IPS DF 4.7 (cell line): Measurements from ENCODE around the gene EBF3.

Source experiments
- DNase-seq: peaks from one replicate; pipeline ENCODE4 v3.0.0-alpha.2; 2013; ENCODE audit warnings: low spot score; ENCODE audit errors: extremely low read depth

Gene EBF3

GRCh38 chr10:129873351-129873750, 90.7 kb downstream of the EBF3 start:
- no peak for DNase-seq

- no peak for DNase-seq
Observed at GRCh38 chr10:129871966-129872365, 92.1 kb downstream of the EBF3 start.

DNA sequence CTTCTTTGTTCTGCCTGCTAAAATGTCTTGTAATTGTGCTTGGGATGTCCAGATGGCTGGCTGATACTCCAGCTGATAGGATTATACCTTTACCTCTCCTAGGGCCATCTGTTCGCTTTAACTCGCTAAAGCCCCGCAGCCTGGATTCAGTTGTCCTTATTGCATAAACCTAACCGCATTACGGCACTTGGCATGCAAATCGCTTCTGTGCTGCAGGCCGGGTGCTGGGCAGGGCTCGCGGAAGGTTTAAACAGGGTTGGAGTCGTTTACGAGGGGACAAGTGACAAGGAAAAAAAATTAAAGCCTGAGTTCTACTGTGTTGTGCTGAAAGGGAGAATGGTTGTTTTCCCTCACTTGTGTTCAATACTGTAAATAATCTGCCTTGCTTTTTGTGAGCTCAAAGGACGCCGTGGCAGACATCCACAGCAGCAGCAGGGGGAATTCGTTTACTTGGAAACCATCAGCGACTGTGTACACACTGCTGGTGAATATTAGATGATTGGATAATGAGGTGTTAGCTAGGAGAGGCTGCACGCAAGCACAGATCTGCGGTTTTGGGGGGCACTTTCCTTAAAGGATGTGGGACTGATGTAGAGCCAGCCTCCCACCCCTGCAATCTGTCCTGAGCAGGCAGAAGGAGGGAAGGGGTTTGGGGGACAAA, 93.0 kb downstream of the EBF3 start:
- no peak for DNase-seq

DNA sequence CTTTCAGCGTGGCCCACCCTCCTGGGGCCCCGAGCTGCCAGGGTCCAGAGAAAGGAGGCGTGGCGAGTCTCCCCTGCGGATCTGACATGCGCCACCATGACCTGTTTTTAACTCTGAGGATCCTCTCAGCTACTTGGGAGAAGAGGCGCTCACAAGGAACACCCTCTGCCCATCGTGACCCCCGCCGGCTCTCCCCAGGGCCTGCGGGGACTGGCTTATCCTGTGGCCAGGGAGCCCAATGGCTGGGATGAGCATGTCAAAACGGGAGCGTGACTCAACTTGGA, 93.7 kb downstream of the EBF3 start:
- DNase-seq = no peak

DNA sequence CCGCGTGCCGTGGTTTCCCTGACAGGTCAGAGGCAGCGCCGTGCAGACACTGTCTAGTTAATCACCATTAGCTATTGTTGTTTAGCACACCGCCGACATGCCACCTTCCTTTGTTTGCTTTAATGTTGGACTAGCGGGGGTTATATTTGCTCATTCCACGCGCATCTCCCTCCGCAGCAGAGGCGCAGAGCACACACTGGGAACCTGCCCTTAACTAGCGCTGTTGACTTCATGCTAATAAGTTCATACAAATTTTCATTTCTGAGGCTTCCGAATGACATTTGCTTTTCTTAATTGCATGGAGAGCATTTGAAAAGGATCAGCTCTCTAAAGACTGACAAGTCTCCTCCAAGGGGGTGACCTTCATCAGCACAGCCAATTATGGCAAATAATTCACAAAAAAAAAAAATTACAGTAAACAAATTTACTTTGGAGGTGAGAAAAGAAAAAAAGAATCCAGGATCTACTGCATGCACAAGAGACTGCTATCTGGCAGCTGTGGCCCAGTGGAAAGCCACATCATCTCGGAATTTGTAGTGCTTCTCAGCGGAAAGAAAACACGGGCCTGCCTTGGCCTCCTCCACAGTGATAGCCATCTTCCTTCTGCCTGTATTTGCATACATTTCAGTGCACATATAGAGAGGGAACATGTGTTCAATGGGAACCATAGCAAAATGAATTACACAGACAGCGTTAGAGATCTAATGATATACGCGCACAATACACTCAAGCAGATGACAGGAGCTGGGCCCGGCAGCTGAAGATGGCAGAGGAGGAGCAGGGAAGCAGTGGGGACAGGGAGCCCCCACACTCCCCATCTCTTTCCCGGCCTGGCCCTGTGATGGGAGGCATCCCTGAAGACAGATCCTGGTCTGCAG, 94.2 kb downstream of the EBF3 start:
- no peak for DNase-seq

GRCh38 chr10:129868449-129869035, 95.5 kb downstream of the EBF3 start:
- DNase-seq = no peak

DNA sequence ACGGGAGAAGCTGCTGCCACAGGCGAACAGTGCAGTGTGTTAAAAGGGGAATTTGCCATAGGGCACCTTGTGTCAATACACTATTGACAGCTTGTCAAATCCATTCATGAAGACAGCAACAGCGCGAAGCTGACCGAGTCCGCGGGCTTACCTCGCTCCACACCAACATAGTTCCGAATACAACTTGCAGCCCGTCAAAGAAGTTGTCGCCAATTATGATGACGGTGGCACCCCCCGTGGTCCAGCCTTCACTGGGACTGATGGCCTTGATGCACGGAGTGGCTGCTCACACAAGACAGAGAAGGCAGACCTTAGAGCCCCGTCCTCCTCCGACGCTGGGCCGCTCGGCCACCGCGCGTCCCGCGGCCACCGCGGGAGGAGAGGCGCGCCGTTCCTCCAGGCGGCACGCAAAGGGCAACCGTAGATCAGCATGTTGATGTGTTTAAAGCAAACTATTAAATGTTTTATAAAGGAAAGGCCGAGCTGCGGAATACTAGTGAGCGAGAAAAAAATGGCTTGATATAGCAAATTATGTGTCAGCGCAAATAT, 96.4 kb downstream of the EBF3 start:
- DNase-seq = no peak

DNA sequence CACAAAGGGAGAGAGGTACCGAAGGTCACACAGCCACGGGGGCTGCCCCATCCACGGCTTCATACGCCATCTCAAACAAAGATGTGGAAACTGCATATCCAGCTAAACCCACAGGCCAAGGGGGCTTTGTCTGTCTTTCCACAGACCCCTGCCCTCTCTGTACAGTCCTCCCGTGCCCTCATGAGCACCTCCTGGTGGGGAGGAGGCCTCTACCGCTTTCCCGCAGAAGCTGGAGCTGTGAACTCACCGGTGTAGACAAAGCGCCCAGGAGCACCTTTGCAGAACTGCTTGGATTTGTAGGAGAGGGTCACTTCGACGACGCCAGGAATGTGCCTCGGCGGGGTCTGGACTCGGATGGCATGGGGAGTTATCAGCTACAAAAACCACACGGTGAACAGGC, 97.2 kb downstream of the EBF3 start:
- DNase-seq = no peak

DNA sequence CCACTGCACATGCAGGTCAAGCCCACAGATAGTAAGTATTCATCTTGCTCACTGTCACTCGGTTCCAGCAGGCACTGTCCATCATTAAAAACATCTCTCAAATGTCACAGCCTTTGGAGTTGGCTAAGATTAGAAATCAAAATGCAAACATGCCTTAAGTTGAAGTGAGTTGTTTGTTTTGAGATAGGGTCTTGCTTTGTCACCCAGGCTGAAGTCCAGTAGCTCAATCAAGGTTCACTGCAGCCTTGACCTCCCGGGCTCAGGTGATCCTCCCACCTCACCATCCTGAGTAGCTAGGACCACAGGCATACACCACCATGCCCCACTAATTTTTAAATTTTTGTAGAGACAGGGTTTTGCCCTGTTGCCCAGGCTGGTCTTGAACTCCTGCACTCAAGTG, 98.1 kb downstream of the EBF3 start:
- DNase-seq = no peak

DNA sequence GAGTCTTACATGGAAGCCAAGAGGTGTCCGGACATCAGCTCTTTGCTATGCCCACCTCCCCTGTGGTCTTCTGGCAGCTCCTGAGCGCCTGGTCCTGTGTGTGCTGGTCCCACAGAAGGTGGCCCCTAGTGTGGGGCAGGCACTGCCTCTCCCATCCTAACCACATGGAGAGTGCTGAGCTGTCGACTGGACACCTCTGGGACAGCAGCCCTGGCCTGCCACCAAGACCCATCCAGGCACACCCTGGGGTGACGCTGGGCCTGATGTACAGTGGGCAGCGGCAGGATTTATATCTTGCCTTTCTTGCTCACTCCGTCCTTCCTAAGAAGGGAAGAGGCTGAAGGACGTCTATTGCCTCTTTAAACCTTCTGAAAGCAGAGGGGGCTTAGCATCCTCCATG, 98.7 kb downstream of the EBF3 start:
- no peak for DNase-seq

GRCh38 chr10:129864601-129865126, 99.4 kb downstream of the EBF3 start:
- no peak for DNase-seq

- DNase-seq = no peak
Observed at GRCh38 chr10:129864082-129864481, 100.0 kb downstream of the EBF3 start.

GRCh38 chr10:129863201-129863663, 100.8 kb downstream of the EBF3 start:
- DNase-seq = no peak

GRCh38 chr10:129861776-129862531, 102.1 kb downstream of the EBF3 start:
- no peak for DNase-seq

DNA sequence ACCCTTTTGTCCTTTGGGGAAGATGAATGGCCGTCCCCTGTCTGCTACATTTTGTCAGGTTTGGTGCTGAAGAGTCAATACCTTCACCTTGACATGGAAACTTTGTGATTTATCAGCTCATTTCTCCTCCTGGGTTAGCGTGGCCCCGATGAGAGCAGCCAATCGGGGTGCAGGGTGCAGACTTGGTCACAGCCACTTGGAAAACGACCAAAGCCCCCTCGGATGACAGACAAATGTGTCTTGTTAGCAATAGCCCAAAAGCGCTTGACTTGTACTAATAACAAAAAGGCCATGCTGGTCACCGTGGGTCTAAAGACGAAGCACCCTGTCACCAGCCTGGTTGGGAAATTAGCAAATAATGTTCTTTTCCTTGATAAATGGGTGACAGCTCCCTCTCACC, 103.7 kb downstream of the EBF3 start:
- no peak for DNase-seq

- no peak for DNase-seq
Observed at GRCh38 chr10:129859536-129859935, 104.5 kb downstream of the EBF3 start.

- no peak for DNase-seq
Observed at GRCh38 chr10:129857242-129857960, 106.7 kb downstream of the EBF3 start.

- no peak for DNase-seq
Observed at GRCh38 chr10:129855836-129856563, 108.1 kb downstream of the EBF3 start.

DNA sequence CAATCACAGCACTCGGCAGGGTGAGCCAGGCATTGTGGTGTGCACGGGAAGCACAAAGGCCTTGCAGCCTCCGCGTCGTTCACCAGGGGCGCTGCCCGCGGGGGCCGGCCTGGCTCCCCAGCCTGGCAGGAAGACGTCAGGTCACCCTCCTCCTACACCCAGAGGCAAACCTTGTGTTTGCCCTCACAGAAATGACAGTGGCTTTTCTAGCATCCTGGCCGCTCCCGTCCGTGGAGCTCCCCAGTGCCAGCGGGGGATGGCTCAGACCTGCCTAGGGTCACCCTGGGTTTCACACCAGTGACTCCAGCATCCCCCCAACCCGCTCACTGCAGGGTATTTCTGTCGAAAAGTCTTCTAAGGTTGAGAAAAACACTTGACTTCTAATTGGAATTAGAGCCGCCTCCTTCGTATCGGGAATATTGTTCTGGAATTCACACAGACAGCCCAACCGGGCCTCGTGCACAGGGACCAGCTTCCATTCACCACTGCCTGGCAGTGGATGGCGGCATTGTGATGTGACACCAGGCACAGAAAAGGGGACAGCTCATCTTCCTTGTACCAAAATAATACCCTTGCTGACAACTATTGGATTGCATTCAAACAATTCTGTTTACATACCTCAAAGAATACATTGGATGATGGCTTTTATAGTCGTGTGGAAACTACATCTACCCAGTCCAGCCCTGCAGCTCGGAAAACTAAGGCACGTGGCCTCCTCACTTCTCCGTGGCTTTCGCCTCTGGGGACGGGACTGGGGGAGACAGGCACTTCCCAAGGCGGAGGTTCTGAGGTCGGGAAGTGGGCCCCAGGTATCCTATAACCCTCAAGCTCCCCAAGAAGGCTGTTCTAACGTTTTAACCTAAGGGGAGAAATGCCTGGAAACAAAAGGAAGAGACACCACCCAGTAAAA, 109.0 kb downstream of the EBF3 start:
- DNase-seq = no peak
